Lower lobe of right lung (tissue), 2 donors: ENCODE data around the gene SMARCB1. TPM values are rescaled to one million over a fixed set of nuclear protein-coding genes. Genes with fewer than 3 reads are reported as not detected.

Source experiments
- ATAC-seq, 2 donors: fragments of 200-7000 bp; cut with Tn5 transposase; one replicate each; pipeline ENCODE4 v1.9.1; 2020 to 2022; ENCODE audit warnings: mild to moderate bottlenecking in 2 of 2, moderate library complexity in 2 of 2
- DNase-seq: peaks from one replicate; pipeline ENCODE4 v3.0.0-alpha.2; 2020
- H3K27ac ChIP-seq: fragments of 200-600 bp; one replicate; pipeline ENCODE4 v1.8.0; 2022
- H3K27me3 ChIP-seq: fragments of 200-600 bp; one replicate; pipeline ENCODE4 v1.8.0; 2022; ENCODE audit warnings: low read depth
- H3K36me3 ChIP-seq: fragments of 200-600 bp; one replicate; pipeline ENCODE4 v1.8.0; 2022; ENCODE audit warnings: mild to moderate bottlenecking
- H3K4me1 ChIP-seq: fragments of 200-600 bp; one replicate; pipeline ENCODE4 v1.8.0; 2022
- H3K4me3 ChIP-seq: fragments of 200-600 bp; one replicate; pipeline ENCODE4 v1.8.0; 2022; ENCODE audit warnings: mild to moderate bottlenecking
- H3K9me3 ChIP-seq: fragments of 200-600 bp; one replicate; pipeline ENCODE4 v1.8.0; 2022
- intact Hi-C: fragments of 100-400 bp; cut with DNase I; formaldehyde crosslinking; loops from one replicate; pipeline ENCODE4 v1.11.0; 2022
- total RNA-seq: library from RNA; stranded (reverse); fragmentation: NEBNext Ultra II Directional; extraction: Animal tissue kit (Norgen Biotek cat#: 25700); gene quantifications from one replicate; pipeline ENCODE4 v1.2.1, GENCODE V29; 2021
- TF ChIP-seq, protein P1 (sequence below): fragments of 200-600 bp; IDR thresholded peaks from one replicate; pipeline ENCODE4 v1.8.0; 2022; ENCODE audit warnings: antibody characterized with exemption, mild to moderate bottlenecking
- donor health status: DM: no; HTN: yes; CAD: no; lungs with severe emphysema.

The SMARCB1 gene
- total RNA-seq, 1 donor from 2014 or later: 61.3 TPM

DNA sequence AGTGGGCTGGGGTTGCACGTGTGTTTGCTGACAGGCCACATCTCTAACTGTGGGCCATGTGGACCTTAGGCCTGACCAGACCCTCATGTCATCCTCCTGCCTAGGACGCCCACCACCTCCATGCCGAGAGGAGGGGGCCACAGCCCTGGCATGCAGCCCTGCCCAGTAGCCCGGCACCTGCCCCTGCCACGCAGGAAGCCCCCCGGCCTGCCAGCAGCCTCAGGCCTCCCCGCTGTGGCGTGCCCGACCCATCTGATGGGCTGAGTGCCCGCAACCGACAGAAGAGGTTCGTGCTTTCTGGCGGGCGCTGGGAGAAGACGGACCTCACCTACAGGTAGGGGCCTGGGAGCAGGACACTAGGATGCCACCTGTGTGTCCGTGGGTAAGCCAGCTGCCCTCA, 7.7 kb upstream of the SMARCB1 start:
- no peak for DNase-seq
- H3K9me3 ChIP-seq: no peaks in the 10 kb centered on the region
- peaks cover 9% of the 10 kb centered on the region for H3K4me1 ChIP-seq
- no peak overlapping the region for H3K27ac ChIP-seq
- TF ChIP-seq, protein P1, sequence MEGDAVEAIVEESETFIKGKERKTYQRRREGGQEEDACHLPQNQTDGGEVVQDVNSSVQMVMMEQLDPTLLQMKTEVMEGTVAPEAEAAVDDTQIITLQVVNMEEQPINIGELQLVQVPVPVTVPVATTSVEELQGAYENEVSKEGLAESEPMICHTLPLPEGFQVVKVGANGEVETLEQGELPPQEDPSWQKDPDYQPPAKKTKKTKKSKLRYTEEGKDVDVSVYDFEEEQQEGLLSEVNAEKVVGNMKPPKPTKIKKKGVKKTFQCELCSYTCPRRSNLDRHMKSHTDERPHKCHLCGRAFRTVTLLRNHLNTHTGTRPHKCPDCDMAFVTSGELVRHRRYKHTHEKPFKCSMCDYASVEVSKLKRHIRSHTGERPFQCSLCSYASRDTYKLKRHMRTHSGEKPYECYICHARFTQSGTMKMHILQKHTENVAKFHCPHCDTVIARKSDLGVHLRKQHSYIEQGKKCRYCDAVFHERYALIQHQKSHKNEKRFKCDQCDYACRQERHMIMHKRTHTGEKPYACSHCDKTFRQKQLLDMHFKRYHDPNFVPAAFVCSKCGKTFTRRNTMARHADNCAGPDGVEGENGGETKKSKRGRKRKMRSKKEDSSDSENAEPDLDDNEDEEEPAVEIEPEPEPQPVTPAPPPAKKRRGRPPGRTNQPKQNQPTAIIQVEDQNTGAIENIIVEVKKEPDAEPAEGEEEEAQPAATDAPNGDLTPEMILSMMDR: no peak
- H3K27me3 ChIP-seq: no peaks in the 10 kb centered on the region
- ATAC-seq: no peak
- intact Hi-C loops: no loop called here
- no peak overlapping the region for H3K4me3 ChIP-seq
- no peaks in the 10 kb centered on the region for H3K36me3 ChIP-seq

DNA sequence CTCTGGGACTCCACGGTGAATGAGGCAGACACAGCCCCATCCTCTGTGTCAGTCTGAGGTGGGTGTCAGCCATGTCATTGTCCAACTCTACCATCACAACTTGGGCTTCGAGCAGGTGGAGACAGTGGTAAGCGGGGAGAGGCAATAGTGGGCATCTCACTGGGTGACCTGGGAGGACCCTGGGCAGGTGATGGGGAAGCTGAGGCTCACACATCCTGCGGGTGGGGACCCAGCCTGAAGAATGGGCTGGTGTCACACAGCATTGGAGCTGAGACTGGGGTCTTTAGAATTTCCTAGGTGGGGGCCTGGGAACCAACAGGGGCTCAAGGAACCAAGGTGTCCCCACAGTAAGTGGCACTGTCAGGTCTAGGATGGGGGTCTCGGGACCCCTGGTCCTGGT, 7.0 kb upstream of the SMARCB1 start:
- Histone ChIP-seq H3K4me3 (no peak overlapping the region), H3K9me3 (no peaks in the 10 kb centered on the region), H3K4me1 (peaks cover 5% of the 10 kb centered on the region), H3K36me3 (no peaks in the 10 kb centered on the region), H3K27me3 (no peaks in the 10 kb centered on the region), H3K27ac (no peak overlapping the region)
- DNase-seq (no peak), ATAC-seq (no peak)
- intact Hi-C loops: no loop called here
- TF ChIP-seq, protein P1: no peak

- Histone ChIP-seq H3K27me3 (no peaks in the 10 kb centered on the region), H3K4me1 (no peaks in the 10 kb centered on the region), H3K27ac (no peak overlapping the region), H3K4me3 (no peak overlapping the region), H3K36me3 (no peaks in the 10 kb centered on the region), H3K9me3 (no peaks in the 10 kb centered on the region)
- intact Hi-C loops: no loop called here
- DNase-seq (no peak), ATAC-seq (no peak)
- TF ChIP-seq, protein P1: no peak
Measured at GRCh38 chr22:23780146-23780748, 6.5 kb upstream of the SMARCB1 start.

GRCh38 chr22:23781065-23781464, 5.7 kb upstream of the SMARCB1 start:
- no peak for DNase-seq
- no peak overlapping the region for H3K4me3 ChIP-seq
- H3K27me3 ChIP-seq: no peaks in the 10 kb centered on the region
- no peak overlapping the region for H3K27ac ChIP-seq
- H3K4me1 ChIP-seq: peaks cover under 1% of the 10 kb centered on the region
- H3K9me3 ChIP-seq: no peaks in the 10 kb centered on the region
- intact Hi-C loops: no loop called here
- H3K36me3 ChIP-seq: no peaks in the 10 kb centered on the region
- ATAC-seq: no peak
- TF ChIP-seq, protein P1: no peak

DNA sequence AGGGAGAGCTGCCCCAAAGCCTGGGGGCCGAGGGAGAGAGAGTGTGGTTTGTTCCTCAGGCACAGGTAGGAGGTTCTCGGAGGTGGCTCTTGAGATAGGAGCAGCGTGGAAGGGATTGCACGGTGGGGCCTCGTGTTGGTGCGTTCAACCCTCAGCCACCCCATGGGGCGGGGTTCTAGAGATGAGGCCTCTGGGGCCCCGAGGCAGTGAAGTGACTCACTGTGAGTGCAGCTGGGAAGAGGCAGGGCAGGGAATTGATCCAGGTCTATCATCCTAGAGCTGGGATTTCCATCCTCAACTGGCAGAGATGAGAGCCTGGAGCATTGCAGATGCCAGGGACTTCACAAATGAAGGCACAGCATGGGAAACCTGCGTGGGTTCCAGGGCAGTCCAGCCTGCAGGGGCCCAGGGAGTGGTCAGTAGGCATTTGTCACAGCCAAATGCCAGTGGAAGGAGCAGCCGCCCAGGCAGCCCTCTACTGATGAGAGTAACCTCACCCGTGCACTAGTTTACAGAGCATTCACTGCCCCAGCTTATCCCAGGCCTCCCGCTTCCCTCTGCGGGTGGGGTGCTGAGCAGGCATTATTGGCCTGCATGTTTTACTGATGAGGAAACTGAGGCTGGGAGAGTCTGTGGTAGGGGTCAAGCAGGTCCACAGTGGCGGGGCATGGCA, 5.1 kb upstream of the SMARCB1 start:
- H3K36me3 ChIP-seq: no peaks in the 10 kb centered on the region
- H3K4me3 ChIP-seq: no peak overlapping the region
- H3K27me3 ChIP-seq: no peaks in the 10 kb centered on the region
- peaks cover 7% of the 10 kb centered on the region for H3K4me1 ChIP-seq
- intact Hi-C loops: no loop called here
- no peak overlapping the region for H3K27ac ChIP-seq
- no peaks in the 10 kb centered on the region for H3K9me3 ChIP-seq
- TF ChIP-seq, protein P1: no peak
- ATAC-seq (no peak), DNase-seq (no peak)
